Measurements from ENCODE around the gene DNAH2. TPM values are rescaled to one million over a fixed set of nuclear protein-coding genes. Genes with fewer than 3 reads are reported as not detected.

Gene DNAH2
- total and polyA plus RNA-seq, 9 of the 15 experiments (the other 6 are each of a cell fraction or from before 2014, with no cell fraction given): 0.03 TPM; not detected in 8

DNA sequence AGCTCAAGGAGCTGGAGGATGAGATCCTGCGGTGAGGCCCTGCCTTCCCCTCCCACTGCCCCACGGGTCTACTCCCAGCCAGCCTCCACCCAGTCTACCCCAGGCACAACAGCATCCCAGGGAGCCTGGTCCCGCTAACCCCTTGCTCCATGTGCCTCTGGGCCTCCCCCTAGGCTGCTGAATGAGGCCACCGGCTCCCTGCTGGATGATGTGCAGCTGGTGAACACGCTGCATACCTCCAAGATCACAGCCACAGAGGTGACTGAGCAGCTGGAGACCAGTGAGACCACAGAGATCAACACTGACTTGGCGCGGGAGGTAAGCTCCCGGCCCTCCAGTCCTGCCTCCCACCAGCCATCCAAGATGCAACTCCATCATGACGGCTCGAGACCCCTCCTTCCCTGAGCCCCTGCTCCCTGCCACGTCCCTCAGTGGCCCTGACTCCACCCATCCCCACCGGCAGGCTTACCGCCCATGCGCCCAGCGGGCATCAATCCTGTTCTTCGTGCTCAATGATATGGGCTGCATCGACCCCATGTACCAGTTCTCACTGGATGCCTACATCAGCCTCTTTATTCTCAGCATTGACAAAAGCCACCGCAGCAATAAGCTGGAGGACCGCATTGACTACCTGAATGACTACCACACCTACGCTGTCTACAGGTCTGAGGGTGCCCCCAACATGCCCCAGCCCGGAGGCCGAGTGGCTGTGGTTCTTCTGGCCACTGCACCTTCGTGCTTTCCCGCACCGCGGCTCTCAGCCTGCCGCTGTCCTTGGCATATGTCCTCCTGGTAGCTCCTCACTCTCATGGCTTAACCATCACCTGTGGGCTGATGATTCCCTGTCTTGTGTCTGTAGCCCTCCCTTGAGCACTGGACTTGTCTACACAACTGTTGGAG, 101.5 kb downstream of the DNAH2 start:
- H3K27me3 ChIP-seq (ENCODE audit: control insufficient read depth in 2 of 2, insufficient read depth in 2 of 2, low read length in 2 of 2): peaks cover 15 to 68% of the 10 kb centered on the region in 2 experiments
- under 1% methylated on average over 21 of the region's 27 CpGs for WGBS (ENCODE audit: insufficient coverage, low coverage, missing lambda C conversion rate)
- no peaks in the 10 kb centered on the region; the same call in 1 of the 2 replicates for H4K20me1 ChIP-seq (replicated peaks; ENCODE audit: control insufficient read depth, insufficient read depth, low read length)
- H3K9me3 ChIP-seq (replicated peaks; ENCODE audit: control insufficient read depth, insufficient read depth, low read depth, low read length): no peaks in the 10 kb centered on the region
- no peak for FAIRE-seq
- in situ Hi-C loops (cut with MboI) (no loop called here), intact Hi-C loops (cut with micrococcal nuclease) (no loop called here)
- no peak overlapping the region for H3K9ac ChIP-seq (ENCODE audit: insufficient read depth in 1 of 2, low read depth in 2 of 2, low read length in 2 of 2)
- H3K4me1 ChIP-seq (replicated peaks in 1 of 2; ENCODE audit: control insufficient read depth in 2 of 2, insufficient read depth in 2 of 2, low read length in 2 of 2): peaks cover 0 to 5% of the 10 kb centered on the region in 2 experiments; a peak in 2 of 5 replicates
- no peak overlapping the region for H2AFZ ChIP-seq (ENCODE audit: low read depth, low read length)
- ChIA-PET CTCF (ENCODE audit: low intra/inter-chr PET ratio) (no interaction called here), POLR2A (interaction anchor here (0.7 to 1.2 kb wide), 2 partner anchors 11 to 71 kb away, joined by 3 read pairs; no protein-coding TSS in a partner anchor)
- no peak for ATAC-seq
- H3K27ac ChIP-seq (ENCODE audit: extremely low read depth, low read depth, low read length): no peak overlapping the region
- BruUV-seq (replicated peaks): no TSS peak
- no peak overlapping the region for H3K4me2 ChIP-seq (ENCODE audit: insufficient read depth, low read length)
- H3K4me3 ChIP-seq: no peak overlapping the region
- no peaks in the 10 kb centered on the region for H3K9me1 ChIP-seq (ENCODE audit: control insufficient read depth, insufficient read depth, low read length)
- H3K79me2 ChIP-seq (ENCODE audit: control insufficient read depth, insufficient read depth, low read length): no peaks in the 10 kb centered on the region
- no peak for DNase-seq (ENCODE audit: extremely low read depth in 1 of 4, low spot score in 3 of 4)
- no peaks in the 10 kb centered on the region for H3K36me3 ChIP-seq (ENCODE audit: control insufficient read depth, insufficient read depth, low read length)
- no peak for TF ChIP-seq TBL1XR1 (IDR thresholded peaks at IDR 0.05; ENCODE audit: low read length in 2 of 2)
- no peak for TF ChIP-seq SMARCE1 (IDR thresholded peaks at IDR 0.05)
- no peak for TF ChIP-seq ILK (tag; IDR thresholded peaks at IDR 0.05; ENCODE audit: borderline replicate concordance, low read depth)
- TF ChIP-seq, protein P1, sequence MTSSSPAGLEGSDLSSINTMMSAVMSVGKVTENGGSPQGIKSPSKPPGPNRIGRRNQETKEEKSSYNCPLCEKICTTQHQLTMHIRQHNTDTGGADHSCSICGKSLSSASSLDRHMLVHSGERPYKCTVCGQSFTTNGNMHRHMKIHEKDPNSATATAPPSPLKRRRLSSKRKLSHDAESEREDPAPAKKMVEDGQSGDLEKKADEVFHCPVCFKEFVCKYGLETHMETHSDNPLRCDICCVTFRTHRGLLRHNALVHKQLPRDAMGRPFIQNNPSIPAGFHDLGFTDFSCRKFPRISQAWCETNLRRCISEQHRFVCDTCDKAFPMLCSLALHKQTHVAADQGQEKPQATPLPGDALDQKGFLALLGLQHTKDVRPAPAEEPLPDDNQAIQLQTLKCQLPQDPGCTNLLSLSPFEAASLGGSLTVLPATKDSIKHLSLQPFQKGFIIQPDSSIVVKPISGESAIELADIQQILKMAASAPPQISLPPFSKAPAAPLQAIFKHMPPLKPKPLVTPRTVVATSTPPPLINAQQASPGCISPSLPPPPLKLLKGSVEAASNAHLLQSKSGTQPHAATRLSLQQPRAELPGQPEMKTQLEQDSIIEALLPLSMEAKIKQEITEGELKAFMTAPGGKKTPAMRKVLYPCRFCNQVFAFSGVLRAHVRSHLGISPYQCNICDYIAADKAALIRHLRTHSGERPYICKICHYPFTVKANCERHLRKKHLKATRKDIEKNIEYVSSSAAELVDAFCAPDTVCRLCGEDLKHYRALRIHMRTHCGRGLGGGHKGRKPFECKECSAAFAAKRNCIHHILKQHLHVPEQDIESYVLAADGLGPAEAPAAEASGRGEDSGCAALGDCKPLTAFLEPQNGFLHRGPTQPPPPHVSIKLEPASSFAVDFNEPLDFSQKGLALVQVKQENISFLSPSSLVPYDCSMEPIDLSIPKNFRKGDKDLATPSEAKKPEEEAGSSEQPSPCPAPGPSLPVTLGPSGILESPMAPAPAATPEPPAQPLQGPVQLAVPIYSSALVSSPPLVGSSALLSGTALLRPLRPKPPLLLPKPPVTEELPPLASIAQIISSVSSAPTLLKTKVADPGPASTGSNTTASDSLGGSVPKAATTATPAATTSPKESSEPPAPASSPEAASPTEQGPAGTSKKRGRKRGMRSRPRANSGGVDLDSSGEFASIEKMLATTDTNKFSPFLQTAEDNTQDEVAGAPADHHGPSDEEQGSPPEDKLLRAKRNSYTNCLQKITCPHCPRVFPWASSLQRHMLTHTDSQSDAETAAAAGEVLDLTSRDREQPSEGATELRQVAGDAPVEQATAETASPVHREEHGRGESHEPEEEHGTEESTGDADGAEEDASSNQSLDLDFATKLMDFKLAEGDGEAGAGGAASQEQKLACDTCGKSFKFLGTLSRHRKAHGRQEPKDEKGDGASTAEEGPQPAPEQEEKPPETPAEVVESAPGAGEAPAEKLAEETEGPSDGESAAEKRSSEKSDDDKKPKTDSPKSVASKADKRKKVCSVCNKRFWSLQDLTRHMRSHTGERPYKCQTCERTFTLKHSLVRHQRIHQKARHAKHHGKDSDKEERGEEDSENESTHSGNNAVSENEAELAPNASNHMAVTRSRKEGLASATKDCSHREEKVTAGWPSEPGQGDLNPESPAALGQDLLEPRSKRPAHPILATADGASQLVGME (CRISPR knock-in tag; IDR thresholded peaks at IDR 0.05): no peak
- no peak for TF ChIP-seq CBFA2T3 (IDR thresholded peaks at IDR 0.05)
- no peak for TF ChIP-seq CBX2 (IDR thresholded peaks at IDR 0.05; ENCODE audit: insufficient read depth, low read length, poor library complexity, severe bottlenecking)
- TF ChIP-seq, protein P2, sequence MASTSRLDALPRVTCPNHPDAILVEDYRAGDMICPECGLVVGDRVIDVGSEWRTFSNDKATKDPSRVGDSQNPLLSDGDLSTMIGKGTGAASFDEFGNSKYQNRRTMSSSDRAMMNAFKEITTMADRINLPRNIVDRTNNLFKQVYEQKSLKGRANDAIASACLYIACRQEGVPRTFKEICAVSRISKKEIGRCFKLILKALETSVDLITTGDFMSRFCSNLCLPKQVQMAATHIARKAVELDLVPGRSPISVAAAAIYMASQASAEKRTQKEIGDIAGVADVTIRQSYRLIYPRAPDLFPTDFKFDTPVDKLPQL (IDR thresholded peaks at IDR 0.05; ENCODE audit: extremely low read depth, insufficient read length): no peak
- no peak for TF ChIP-seq TAL1 (IDR thresholded peaks at IDR 0.05)
- no peak for TF ChIP-seq PATZ1 (CRISPR knock-in tag; IDR thresholded peaks at IDR 0.05; ENCODE audit: borderline replicate concordance)
- no peak for TF ChIP-seq ELK3 (CRISPR knock-in tag; IDR thresholded peaks at IDR 0.05)
- no peak for TF ChIP-seq KAT2B (IDR thresholded peaks at IDR 0.05; ENCODE audit: low read depth, low read length)
- TF ChIP-seq KLF16 (IDR thresholded peaks at IDR 0.05): no peak

Measured in K562 (cell line).